Suppressor macrophage (primary cell): ENCODE results near the gene CHCHD6.

Experiments
- DNase-seq, 4 experiments: peaks; one replicate each; pipeline ENCODE4 v3.0.0-alpha.2; 2020 to 2022

The CHCHD6 gene

DNA sequence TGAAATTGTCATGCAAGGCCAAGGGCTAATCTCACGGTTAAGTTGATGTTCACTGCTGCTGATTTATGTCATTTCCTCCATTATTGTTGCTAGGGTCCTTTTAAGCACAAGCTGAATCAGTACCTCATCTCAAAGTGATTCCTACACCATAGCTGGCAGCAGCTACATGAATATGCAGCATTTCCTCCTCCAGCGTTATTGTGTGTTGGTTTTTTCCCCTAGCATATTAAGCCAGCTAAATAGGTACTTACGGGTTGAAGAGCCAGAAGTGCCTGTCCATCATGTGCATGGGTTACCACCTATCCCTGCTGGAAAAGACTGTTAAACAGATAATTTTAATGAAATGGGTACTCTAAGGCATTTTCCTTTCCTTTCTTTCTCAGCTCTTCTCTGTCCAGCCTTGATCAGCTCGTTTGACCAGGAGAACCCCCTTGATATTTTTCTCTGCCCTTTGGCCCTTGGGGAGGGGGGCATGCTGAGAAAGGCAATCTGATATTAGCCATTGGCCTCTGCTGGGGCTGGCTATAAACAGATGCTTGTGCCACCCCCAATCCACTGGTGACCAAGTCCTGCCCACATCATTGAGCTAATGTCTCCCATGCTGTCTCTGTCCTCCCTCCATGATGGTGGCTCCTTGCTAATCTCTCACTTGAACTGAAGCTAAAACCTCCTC lies 163.3 kb downstream of the CHCHD6 start:
- DNase-seq: no peak

DNA sequence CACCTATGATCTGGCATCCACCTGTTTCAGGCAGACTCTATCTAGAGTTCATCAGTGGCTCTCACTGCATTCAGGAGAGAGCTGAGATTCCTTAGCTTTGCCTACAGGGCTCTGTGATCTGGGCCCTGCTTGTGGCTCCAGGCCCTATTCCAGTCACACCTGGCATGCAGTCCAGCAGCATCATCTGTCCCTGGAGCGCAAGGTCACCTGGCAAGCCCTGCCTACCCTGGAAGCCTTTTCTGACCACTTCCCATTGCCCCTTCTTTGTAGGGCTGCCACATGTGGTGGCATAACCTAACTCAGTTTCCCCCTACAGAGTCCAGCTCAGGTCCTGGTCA lies 163.8 kb downstream of the CHCHD6 start:
- no peak for DNase-seq

DNA sequence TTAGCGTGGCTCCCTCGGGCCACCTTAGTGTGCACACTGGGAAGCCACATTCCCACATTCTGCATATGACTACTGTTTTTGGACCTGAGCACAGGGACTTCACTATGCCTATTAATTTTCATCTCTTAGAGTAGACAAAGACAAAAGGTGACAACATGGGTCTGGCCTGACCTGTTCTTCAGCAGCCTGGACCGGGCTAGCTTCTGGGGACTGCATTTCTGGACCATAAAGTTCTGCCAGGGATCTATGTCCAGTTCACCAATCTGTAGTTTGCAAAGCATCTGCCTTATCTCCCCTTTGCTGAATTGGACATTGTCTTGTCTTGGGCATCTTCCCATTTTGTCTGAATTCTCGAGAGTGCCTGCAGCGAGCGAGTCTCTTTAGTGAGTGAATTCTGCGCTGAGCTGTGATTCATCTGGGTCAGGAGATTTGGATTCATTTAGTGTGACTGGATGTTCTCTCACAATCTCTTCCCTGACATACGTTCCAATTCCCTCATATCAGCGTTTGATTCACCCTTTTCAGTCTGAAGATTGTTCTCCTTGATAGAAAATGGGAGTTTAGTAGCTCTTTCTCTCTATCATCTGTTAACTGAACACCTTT lies 166.7 kb downstream of the CHCHD6 start:
- DNase-seq: no peak

DNA sequence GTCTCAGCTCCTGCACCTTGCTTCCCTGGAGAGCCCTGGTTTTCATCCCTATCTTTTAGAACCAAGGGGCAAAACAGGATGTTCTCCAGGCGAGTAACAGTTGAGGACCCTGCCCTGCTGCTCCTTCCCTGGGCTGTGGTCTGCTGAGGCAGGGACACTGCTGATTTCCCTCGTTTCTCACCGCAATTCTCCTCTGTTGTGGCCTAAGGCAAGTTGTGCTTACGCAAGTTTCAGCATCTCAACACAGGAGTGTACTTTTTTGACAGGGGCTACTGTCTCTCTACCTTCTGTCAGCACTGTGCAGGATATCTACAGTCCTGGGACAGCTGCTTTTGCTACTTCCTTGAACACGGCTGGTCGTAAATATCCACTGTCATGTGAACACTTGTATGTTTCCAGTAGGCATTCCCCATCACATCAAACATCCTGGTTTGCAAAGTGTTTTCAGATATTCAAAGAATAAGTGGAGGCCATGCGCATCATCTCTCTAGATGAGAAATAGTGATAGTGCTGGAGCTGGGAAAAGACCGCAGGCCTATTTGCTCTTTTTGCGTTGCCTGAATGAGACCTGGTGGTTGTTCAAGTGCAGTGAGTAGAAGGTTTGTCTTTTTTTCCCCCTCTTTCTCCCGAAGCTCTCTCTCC lies 168.8 kb downstream of the CHCHD6 start:
- no peak for DNase-seq

DNA sequence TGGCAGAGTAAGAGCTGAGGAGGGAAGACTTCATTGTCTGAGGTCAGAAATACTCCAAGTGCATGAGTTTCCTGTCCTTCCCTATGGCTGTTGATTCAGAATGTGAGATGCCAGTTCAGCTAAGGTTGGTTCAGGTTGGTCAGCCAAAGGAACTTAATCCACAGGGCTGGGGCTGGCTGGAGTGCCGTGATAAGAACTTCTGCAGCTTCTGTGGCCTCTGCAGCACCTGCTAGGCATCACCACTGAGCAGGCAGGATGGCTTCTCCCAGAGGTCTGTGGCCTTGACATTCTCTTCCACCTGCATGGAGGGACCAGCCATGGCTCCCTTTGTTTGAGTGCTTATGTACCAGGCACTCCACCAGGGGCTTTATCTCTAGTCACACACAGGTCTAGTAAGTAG lies 169.4 kb downstream of the CHCHD6 start:
- no peak for DNase-seq

DNA sequence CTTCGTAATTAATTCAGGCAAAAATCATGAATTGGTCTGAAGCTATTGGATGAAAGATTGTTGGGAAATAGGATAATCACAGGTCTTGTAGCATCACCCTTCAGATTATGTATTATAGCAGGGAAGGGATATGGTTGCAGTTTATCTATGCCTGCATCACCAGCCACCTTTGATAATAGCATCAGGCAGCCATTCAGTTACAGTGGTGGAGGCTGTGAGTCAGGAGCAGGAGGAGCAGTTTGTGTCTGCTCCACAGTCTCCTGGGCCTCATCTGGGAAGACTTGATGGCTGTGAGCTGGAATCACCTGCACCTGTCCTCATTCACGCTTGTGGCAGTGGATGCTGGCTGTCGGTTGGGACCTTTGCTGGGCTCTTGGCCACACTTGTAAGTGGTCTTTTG lies 174.6 kb downstream of the CHCHD6 start:
- no peak for DNase-seq

DNA sequence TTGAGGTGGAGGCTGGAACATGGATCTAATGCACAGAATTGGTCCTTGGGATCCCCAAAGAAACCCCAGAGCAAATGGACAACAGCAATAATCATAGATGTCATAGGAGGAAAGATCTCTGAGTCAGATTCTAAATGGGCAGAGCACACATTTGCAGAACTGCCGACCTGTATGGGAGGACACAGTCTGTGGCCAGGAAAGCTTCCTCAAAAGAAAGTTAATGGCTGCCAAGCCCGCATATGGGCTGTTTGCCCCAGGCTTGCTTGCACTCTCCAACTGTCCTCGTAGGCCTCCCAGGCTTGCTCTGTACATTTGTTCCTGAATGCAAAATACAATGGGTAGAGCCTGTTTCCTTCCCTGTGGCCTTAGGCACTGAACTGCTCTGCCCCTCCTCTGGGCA lies 176.9 kb downstream of the CHCHD6 start:
- peak; percentile 4 to 33 (median 26) for DNase-seq

DNA sequence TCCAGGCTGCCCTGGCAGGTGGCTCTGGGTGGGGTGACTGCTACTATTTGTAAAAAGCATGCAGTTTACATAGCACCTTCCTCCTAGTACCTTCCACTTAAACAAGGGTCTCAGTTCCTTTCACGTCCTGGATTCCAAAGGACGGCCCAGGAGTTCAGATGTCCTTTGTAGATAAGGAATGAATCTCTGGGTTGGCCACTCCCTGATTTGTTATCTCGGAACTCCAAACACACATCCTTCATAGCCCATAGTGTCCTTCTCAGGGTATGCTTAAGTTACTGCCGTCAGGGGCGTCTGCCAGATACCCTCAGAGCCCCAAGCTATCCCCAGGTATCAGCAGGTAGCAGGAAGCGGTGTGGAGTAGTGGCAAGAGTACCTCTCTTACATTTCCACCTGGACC lies 177.8 kb downstream of the CHCHD6 start:
- DNase-seq: no peak

DNA sequence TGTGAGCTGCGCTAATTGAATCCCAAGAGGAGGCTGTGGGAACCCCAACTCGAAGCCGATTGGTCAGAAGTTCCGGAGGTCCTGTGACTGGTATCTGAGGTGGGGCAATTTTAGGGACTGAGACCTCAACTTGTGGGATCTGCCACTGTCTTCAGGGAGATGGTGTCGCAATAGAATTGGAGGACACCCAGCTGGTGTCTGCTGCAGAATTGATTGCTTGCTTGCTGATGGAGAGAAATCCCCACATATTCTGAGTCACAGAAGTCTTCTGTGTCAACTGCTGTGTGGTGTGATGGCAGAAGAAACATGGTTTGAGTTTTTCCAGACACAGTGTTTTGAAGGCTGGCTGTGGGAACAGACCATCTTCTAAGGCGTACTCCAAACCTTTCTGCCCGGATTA lies 179.2 kb downstream of the CHCHD6 start:
- DNase-seq: no peak

DNA sequence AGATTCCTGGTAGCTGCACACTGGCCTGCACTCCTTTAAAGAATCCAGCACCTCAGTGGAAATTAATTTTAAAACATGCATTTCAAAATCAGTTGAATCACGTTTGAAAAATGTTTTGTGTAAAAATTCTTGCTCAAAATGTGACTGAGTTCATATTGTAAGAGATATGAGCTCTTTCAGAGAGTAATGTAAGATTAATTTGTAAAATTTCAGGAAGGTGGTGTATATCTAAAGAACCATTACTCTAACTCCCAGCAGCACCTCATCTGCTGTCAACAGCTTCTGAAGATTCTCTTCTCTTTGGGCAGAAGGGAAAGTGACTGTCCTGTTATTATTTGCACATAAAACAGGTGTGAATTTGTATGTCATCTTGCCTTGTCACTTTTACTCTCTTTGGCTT lies 181.4 kb downstream of the CHCHD6 start:
- no peak for DNase-seq

DNA sequence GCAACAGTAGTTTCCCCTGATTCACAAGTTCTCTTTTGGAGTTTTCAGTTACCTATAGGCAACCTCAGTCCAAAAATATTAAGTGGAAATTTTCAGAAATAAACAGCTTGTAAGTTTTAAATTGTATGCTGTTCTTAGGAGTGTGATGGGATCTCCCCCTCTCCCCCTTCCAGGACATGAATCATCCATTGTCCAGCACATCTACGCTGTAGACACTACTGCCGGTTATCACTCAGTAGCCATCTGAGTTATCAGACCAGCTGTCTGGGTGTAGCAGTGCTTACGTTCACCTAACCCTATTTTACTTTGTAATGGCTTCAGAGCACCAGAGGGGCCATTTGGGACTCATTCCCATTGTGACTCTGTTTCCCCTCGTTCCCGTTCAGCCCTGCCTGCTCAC lies 182.2 kb downstream of the CHCHD6 start:
- DNase-seq: no peak

DNA sequence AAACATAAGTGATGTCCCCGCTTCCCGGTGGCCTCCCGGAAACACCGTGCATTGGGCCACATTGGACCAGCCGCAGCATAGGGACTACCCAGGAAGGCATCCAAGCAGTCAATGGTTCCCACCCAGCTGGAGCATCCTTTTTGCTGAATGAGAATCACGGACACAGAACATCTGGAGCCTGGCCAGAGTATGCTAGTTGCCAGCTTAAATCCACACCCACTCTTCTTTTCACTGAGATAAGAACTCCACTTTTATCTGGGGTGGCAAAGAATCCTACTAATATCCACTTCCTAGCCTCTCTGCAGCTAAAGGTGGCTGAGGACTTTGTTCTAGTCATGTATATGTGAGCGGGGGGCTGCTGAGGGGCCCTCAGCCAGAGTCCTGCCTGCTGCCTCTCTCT lies 183.6 kb downstream of the CHCHD6 start:
- DNase-seq: no peak

DNA sequence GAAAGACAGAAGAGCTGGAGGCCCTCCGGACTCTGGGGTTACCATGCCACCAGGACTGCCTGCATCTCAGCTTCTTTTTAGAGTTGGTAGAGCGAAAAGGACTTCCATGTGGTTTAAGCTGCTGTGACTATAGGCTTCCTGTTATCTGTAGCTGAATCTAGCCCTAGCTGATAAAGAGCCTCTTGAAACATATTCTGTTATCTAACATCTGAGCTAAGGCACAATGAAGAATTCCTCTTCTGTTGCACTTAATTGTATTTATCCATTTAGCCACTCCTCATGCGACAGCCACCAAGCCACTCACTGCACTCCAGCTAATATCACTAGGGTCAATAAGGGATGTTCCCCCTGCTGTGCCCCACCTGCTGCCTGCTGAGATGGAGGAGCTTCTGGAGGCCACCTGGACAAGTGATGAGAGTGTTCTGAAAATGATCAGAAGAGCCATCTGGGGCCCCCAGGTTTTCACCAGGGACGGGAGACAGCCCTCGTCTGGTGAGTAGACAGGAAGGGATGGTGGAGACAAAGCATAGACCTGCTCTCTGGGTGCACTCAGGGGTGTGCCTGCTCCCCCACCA lies 184.2 kb downstream of the CHCHD6 start:
- no peak for DNase-seq

DNA sequence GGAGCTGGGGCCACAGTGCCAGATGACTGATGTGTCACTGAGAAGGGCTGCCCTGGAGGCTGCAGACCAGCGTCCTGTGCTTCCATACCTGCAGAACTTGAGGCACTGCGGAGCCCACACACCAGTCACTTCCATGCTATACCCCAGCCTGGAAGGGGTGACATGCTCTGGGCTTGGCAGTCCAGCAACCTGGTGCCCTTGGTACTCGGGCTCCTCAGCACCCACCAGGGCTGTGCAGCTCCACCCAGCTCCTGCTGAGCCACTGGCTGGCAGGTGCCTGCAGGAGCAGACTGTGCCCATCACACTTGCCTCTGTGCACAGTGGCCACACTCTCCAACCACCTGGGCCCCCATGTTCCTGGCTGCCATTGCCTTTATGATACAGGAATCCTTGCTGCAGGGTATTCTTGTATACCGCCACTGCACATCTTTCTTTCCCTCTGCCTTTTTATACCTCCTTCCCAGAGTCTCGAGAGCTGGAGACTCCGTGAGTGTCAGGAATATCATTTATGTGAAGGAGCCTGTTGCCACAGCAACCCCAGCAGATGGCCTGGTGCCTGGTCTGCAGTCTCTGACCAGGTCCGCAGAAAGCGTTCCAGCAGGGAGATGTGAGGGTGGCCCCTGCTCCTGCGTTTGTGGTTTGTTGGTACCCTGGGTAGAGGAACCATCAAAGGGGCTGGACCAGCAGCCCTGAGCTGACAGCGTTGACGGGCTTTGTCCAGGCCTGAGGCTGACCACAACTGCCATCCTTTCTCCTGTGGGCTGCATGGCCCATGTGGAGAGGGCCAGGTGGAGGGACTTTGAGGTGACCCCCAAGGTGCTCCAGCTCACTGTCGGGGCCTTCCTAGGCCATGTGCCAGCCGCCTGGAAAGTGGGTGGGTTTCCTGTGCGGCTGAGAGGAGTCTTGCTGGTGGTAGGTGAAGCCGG lies 185.5 kb downstream of the CHCHD6 start:
- no peak for DNase-seq

DNA sequence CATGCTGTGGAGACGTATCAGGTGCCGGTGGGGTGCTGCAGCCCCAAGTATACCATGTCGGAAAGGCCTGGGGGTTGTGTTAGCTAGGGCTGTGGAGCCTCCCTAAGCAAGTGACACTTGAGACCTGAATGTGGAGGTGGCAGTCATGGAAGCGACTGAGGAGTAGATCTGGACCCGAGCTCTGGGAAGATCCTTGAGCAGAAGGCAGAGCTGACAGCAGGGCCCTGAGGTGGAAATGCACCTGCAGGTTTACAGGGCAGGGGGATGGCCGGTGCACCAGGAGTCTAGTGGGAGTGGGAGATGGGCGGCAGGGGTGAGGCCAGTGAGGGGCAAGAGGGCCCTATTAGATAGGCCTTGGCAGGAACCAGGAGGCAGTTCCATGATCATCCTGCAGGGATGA lies 187.1 kb downstream of the CHCHD6 start:
- no peak for DNase-seq

DNA sequence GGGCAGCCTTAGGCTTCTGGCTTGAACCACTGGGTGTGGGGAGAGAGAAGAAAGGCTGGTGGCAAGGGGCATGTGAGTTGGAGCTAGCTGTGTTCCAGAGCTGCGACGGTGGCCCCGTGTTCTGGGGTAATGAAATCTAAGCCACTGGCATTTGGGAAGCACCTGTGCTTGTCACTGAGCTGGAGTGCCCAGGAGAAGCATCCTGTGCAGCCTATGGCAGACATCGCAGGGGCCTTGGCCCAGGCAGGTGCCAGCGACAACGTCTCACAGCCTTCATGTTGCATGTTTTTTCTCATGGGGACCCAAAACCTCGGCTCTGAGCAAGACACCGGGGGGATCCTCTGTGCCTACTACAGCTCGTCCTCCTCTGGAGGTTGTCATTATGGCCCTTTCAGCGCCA lies 187.8 kb downstream of the CHCHD6 start:
- DNase-seq: no peak

DNA sequence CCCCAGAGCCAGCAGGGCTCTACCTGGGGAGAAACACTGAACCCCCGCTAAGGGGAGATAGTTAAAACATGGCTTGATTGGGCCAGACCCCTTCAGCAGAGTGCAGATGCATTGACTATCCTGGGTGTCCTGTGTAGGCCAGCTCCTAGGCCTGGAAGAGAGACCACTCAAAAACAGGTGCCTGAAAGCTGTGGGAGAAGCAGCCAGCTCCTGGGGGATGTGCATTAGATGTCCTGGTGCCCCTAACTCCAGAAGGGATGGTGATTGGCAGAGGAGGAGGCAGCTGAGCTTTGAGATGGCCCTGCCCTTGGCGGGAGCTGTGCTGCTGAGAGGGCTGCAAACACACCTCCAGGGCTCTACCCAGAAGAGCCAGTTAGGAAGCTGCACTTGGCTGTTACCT lies 189.6 kb downstream of the CHCHD6 start:
- no peak for DNase-seq

DNA sequence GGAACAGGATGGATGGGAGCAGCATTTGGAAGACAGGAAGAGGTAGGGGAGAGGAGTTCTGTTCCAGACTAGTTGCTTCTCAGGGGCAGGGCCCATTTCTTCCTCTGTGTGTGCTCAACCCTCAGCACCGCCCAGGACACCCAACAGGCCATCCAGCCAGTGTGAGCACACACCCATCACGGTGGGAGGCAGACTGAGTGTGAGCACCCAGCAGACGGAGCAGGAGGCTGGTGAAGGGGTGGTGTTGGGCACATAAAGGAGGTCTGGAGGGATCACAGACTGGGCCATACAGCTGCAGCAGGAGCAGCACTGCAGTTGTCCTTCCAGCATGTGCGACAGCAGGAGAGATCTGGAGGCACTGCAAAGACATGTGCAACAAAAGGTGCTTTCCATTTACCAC lies 190.4 kb downstream of the CHCHD6 start:
- no peak for DNase-seq

DNA sequence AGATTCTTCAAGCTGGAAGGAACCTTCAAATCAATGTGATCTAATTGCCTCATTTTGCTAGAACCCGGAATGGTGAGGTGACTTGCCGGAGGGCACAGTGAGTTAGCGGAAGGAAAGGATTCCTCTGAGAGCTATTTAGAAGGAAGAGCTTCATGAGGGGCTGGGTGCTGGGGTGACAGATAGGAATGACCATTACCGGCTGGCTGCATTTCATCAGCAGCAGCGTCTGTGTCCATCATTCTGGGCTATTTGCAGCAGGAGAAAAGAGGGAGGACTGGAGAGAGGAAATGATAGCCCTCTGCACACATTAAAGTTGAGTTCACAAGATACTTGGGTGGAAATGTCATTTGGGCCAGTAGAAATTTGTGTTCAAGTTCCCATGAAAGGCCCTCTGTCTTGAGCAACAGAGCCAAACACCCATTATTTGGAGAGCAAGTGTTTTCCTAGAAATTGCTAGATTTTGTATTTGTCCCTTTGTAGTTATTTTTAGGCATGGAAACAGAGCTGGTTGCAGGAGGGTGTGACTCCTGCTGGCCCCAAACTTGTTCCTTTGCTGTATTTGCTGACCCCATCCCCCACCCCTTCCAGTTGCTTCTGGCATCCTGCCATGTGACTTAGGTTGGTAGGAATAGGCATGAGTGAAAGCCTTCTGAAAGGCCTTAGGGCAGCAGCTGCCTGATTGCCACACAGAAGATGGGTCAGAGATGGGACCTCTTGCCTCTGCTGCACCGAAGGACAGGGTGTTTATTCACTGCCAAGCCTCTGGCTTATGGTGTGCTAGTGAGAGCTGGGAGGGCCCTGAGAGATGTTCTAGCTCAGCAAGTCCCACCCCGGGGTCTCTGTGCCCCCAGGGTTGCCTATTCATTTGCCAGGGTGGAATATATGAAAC lies 191.4 kb downstream of the CHCHD6 start:
- DNase-seq: no peak

DNA sequence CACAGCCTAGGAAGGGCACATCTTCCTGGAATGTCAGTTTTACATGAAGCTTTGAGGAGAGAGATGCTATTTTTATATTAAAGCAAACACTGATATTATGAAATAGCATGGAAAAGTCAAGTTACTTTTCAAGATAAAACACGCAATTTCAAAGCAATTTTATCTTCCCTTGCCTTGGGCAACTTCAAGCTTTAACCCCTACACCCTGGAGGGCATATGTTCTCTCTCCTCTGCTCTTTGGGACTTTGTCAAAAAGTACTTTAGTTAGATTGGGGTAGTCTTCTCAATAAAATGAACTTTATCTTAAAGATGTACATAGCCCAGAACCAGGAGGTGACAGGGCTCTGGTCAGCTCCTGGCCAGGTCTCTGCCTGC lies 192.0 kb downstream of the CHCHD6 start:
- DNase-seq: no peak

DNA sequence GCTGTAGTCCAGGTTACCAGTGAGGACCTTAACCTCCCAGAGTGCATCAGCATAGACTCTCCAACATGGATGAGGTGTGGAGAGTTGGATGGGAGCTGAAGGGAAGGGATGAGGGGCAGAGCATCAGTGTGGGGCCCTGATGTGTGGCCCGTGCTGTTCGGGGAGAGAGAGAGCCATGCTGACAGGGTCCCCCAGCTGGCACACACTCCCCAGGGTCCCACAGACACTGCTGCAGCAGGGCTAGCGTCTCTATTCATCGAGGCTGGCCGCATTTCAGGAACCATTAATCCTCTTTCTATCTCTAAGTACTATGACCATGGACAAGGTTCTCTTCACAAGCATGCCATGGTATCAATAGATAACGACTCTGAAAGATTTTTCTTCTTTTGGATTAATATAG lies 192.9 kb downstream of the CHCHD6 start:
- no peak for DNase-seq

DNA sequence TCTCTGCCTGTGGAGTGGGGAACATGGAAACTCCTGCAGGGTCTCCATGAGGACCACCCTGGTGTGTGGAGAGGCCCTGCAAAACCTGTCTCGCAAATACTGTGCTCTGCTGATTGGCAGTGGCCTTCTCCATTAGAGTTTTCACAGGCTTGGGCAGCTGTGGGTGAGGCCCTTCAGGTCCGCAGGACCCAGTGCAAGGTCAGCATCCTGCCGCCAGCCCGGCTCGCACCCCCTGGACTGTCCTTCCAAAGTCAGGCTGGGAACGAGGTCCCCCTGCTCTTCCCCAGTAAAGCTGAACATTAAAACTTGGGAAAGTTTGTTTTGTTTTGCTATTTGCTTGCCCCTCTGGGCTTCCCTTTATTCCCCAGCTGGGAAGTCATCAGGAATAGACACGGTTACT lies 193.9 kb downstream of the CHCHD6 start:
- no peak for DNase-seq
